HepG2 (cell line): ENCODE measurements around the gene ZNF284. TPM values are rescaled to one million over a fixed set of nuclear protein-coding genes. Genes with fewer than 3 reads are reported as not detected.

Source experiments
- CREM ChIP-seq, 2 experiments: sonication (generic) in 1 of 2; formaldehyde crosslinking in 1 of 2; IDR thresholded peaks; 2 replicates each; pipeline versions ENCODE4 v1.4.0 to v1.6.1; 2016 to 2020; ENCODE audit warnings: antibody characterized with exemption in 1 of 2, mild to moderate bottlenecking in 1 of 2, missing genetic modification reagents in 1 of 2
- GATAD1 ChIP-seq: IDR thresholded peaks from 2 replicates; pipeline ENCODE4 v1.6.1; 2016; ENCODE audit warnings: missing genetic modification reagents, missing compliant biosample characterization
- GATAD2A ChIP-seq: IDR thresholded peaks from 2 replicates; pipeline ENCODE4 v1.6.1; 2016
- HNRNPUL1 ChIP-seq: fragments of 200-400 bp; formaldehyde crosslinking; IDR thresholded peaks from 2 replicates; pipeline ENCODE4 v1.6.1; 2017; ENCODE audit warnings: low read depth, mild to moderate bottlenecking, low read length, moderate library complexity
- LCORL ChIP-seq, 2 experiments: fragments of 450-650 bp in 1 of 2; sonication (generic) in 1 of 2; formaldehyde crosslinking in 1 of 2; IDR thresholded peaks; 2 replicates each; pipeline versions ENCODE4 v1.5.0 to v1.6.1; 2017 to 2020; ENCODE audit warnings: antibody characterized with exemption in 1 of 2, missing genetic modification reagents in 1 of 2
- MIER3 ChIP-seq: IDR thresholded peaks from 2 replicates; pipeline ENCODE4 v1.6.1; 2016; ENCODE audit warnings: missing compliant biosample characterization, borderline replicate concordance
- NCOA1 ChIP-seq: sonication (generic); formaldehyde crosslinking; IDR thresholded peaks from 2 replicates; pipeline ENCODE4 v1.9.0; 2021; ENCODE audit warnings: missing genetic modification reagents
- PCBP2 ChIP-seq: fragments of 200-400 bp; formaldehyde crosslinking; optimal IDR thresholded peaks from 2 replicates; pipeline ENCODE3; 2018; ENCODE audit warnings: low read length, low read depth; ENCODE audit not compliant: poor library complexity, severe bottlenecking
- POGZ ChIP-seq: sonication (generic); formaldehyde crosslinking; IDR thresholded peaks from 2 replicates; pipeline ENCODE4 v1.4.0; 2020; ENCODE audit warnings: mild to moderate bottlenecking, missing genetic modification reagents
- RNF2 ChIP-seq: fragments of 450-650 bp; conservative IDR thresholded peaks from 2 replicates; pipeline ENCODE4 v1.6.1; 2016; ENCODE audit warnings: low read depth
- SATB2 ChIP-seq: sonication (generic); formaldehyde crosslinking; IDR thresholded peaks from 2 replicates; pipeline ENCODE4 v1.5.0; 2020; ENCODE audit warnings: missing genetic modification reagents
- SIX4 ChIP-seq: sonication (generic); formaldehyde crosslinking; IDR thresholded peaks from 2 replicates; pipeline ENCODE4 v1.4.0; 2020; ENCODE audit warnings: missing genetic modification reagents
- STAG1 ChIP-seq: sonication (generic); formaldehyde crosslinking; IDR thresholded peaks from 2 replicates; pipeline ENCODE4 v1.4.0; 2020; ENCODE audit warnings: missing genetic modification reagents
- TBL1XR1 ChIP-seq: fragments of 150-350 bp; IDR thresholded peaks from 2 replicates; pipeline ENCODE4 v1.6.1; 2014; ENCODE audit warnings: borderline replicate concordance, low read length; ENCODE audit not compliant: partially characterized antibody
- TBP ChIP-seq: sonication (generic); formaldehyde crosslinking; IDR thresholded peaks from 2 replicates; pipeline ENCODE4 v1.5.0; 2020; ENCODE audit warnings: missing genetic modification reagents
- TBX3 ChIP-seq: fragments of 450-650 bp; IDR thresholded peaks from 2 replicates; pipeline ENCODE4 v1.6.1; 2017; ENCODE audit warnings: antibody characterized with exemption, mild to moderate bottlenecking, inconsistent platforms, borderline replicate concordance
- TEAD2 ChIP-seq: sonication (generic); formaldehyde crosslinking; IDR thresholded peaks from 2 replicates; pipeline ENCODE4 v1.9.0; 2021; ENCODE audit warnings: missing genetic modification reagents
- ZNF3 ChIP-seq: IDR thresholded peaks from 2 replicates; pipeline ENCODE4 v1.7.0; 2017; ENCODE audit warnings: inconsistent platforms
- ZNF564 ChIP-seq: sonication (generic); formaldehyde crosslinking; IDR thresholded peaks from 2 replicates; pipeline ENCODE4 v1.8.1; 2023; ENCODE audit warnings: mild to moderate bottlenecking, missing genetic modification reagents
- ZNF614 ChIP-seq: IDR thresholded peaks from 2 replicates; pipeline ENCODE4 v1.6.1; 2018; ENCODE audit warnings: missing biosample characterization, missing genetic modification reagents, inconsistent platforms, borderline replicate concordance
- ZNF761 ChIP-seq: sonication (generic); formaldehyde crosslinking; conservative IDR thresholded peaks from 2 replicates; pipeline ENCODE4 v1.4.0; 2020; ENCODE audit warnings: mild to moderate bottlenecking, missing genetic modification reagents
- polyA plus RNA-seq, 8 experiments: library from polyadenylated mRNA; depleted of rRNA in 3 of 8; stranded (reverse) in 7 of 8; unstranded in 1 of 8; fragments of >200 nt; fragmentation: Illumina TruSeq in 4 of 8; extraction: Trizol in 4 of 8; gene quantifications; 2 replicates each; pipeline versions ENCODE4 v1.2.1 to v1.2.3, GENCODE V29; 2011 to 2016; ENCODE audit warnings: low read depth in 4 of 8, missing spikeins in 1 of 8, mixed read lengths in 1 of 8; ENCODE audit not compliant: insufficient read depth in 1 of 8
- total RNA-seq, 5 experiments: library from RNA; depleted of rRNA; stranded (reverse); fragments of >200 nt; fragmentation: Illumina TruSeq; extraction: Trizol; gene quantifications; 2 replicates each; pipeline ENCODE4 v1.2.3, GENCODE V29; 2016; ENCODE audit warnings: low read depth in 1 of 5
- TF ChIP-seq, protein P1 (sequence below): sonication (generic); formaldehyde crosslinking; IDR thresholded peaks from 2 replicates; pipeline ENCODE4 v1.5.0; 2020; ENCODE audit warnings: mild to moderate bottlenecking, missing genetic modification reagents, borderline replicate concordance
- TF ChIP-seq, protein P2 (sequence below): sonication (generic); formaldehyde crosslinking; IDR thresholded peaks from 2 replicates; pipeline ENCODE4 v1.8.0; 2022; ENCODE audit warnings: mild to moderate bottlenecking, missing genetic modification reagents

ZNF284 gene
- total and polyA plus RNA-seq, 2 of the 13 experiments (the other 11 are each of a cell fraction or from before 2014, with no cell fraction given) = 1.2 to 2.3 TPM

DNA sequence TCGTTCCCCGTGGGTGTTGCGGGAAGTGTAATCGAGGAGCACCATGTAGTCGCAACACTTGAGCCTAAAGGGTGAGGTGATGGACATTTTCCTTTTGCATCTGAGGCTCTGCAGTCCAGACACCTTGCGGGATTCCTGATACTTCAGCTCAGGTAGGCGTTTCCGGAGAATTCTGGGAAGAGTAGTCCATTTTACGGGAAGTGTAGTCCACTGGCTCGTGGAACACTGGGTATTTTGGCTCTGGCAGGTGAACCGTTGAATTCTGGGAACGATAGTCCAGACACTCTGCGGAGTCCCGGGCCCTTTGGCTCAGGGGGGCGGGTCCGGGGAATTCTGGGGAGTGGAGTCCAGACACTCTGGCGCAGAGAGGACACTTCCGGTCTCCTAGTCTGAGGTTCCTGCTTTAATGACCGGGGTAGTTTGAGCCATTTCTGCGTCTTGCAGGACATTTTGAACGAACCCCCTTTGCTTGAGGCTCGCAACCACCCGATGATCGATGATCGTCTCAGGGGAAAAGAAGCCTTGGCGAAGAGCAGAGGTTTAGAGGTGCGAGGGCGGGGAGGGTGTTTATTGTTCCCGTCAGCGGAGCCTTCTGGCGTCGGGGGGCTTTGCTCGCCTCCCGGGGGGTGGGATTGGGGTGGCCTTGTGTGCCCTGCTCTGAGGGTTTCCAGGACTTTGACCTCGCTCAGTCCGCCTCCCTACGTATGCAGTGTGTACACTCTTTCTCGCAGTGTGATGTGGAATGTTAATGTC is 20.1 kb upstream of the ZNF284 start, which contains the start of gene ZNF223 (continued):
- TF ChIP-seq TBL1XR1 = peak; percentile 34
- TF ChIP-seq SATB2 (CRISPR knock-in tag) = no peak
- TF ChIP-seq ZNF564 = no peak
- TF ChIP-seq TBX3 = no peak
- TF ChIP-seq TEAD2 (CRISPR knock-in tag) = no peak
- no peak for TF ChIP-seq LCORL (IDR thresholded peaks at IDR 0.05)
- TF ChIP-seq LCORL (CRISPR knock-in tag; IDR thresholded peaks at IDR 0.05) = peak; percentile 61
- TF ChIP-seq HNRNPUL1 = no peak
- TF ChIP-seq POGZ (CRISPR knock-in tag) = peak; percentile 55; the same call in 1 of the 2 replicates
- no peak for TF ChIP-seq ZNF761 (CRISPR knock-in tag)
- peak; percentile 100 for TF ChIP-seq CREM (IDR thresholded peaks at IDR 0.05)
- no peak for TF ChIP-seq CREM (CRISPR knock-in tag; IDR thresholded peaks at IDR 0.05)
- no peak for TF ChIP-seq ZNF614 (CRISPR knock-in tag)
- TF ChIP-seq GATAD1 (CRISPR knock-in tag) = peak; percentile 84; the same call in 1 of the 2 replicates
- peak; percentile 45 for TF ChIP-seq GATAD2A (CRISPR knock-in tag)
- peak; percentile 69; the same call in 1 of the 2 replicates for TF ChIP-seq MIER3 (CRISPR knock-in tag)
- TF ChIP-seq PCBP2 = no peak
- TF ChIP-seq ZNF3 (CRISPR knock-in tag) = no peak
- TF ChIP-seq, protein P1, sequence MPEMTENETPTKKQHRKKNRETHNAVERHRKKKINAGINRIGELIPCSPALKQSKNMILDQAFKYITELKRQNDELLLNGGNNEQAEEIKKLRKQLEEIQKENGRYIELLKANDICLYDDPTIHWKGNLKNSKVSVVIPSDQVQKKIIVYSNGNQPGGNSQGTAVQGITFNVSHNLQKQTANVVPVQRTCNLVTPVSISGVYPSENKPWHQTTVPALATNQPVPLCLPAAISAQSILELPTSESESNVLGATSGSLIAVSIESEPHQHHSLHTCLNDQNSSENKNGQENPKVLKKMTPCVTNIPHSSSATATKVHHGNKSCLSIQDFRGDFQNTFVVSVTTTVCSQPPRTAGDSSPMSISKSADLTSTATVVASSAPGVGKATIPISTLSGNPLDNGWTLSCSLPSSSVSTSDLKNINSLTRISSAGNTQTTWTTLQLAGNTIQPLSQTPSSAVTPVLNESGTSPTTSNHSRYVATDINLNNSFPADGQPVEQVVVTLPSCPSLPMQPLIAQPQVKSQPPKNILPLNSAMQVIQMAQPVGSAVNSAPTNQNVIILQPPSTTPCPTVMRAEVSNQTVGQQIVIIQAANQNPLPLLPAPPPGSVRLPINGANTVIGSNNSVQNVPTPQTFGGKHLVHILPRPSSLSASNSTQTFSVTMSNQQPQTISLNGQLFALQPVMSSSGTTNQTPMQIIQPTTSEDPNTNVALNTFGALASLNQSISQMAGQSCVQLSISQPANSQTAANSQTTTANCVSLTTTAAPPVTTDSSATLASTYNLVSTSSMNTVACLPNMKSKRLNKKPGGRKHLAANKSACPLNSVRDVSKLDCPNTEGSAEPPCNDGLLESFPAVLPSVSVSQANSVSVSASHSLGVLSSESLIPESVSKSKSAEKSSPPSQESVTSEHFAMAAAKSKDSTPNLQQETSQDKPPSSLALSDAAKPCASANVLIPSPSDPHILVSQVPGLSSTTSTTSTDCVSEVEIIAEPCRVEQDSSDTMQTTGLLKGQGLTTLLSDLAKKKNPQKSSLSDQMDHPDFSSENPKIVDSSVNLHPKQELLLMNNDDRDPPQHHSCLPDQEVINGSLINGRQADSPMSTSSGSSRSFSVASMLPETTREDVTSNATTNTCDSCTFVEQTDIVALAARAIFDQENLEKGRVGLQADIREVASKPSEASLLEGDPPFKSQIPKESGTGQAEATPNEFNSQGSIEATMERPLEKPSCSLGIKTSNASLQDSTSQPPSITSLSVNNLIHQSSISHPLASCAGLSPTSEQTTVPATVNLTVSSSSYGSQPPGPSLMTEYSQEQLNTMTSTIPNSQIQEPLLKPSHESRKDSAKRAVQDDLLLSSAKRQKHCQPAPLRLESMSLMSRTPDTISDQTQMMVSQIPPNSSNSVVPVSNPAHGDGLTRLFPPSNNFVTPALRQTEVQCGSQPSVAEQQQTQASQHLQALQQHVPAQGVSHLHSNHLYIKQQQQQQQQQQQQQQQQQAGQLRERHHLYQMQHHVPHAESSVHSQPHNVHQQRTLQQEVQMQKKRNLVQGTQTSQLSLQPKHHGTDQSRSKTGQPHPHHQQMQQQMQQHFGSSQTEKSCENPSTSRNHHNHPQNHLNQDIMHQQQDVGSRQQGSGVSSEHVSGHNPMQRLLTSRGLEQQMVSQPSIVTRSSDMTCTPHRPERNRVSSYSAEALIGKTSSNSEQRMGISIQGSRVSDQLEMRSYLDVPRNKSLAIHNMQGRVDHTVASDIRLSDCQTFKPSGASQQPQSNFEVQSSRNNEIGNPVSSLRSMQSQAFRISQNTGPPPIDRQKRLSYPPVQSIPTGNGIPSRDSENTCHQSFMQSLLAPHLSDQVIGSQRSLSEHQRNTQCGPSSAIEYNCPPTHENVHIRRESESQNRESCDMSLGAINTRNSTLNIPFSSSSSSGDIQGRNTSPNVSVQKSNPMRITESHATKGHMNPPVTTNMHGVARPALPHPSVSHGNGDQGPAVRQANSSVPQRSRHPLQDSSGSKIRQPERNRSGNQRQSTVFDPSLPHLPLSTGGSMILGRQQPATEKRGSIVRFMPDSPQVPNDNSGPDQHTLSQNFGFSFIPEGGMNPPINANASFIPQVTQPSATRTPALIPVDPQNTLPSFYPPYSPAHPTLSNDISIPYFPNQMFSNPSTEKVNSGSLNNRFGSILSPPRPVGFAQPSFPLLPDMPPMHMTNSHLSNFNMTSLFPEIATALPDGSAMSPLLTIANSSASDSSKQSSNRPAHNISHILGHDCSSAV = no peak
- TF ChIP-seq STAG1 (CRISPR knock-in tag) = no peak
- no peak for TF ChIP-seq SIX4 (CRISPR knock-in tag)
- TF ChIP-seq RNF2 = no peak
- TF ChIP-seq, protein P2, sequence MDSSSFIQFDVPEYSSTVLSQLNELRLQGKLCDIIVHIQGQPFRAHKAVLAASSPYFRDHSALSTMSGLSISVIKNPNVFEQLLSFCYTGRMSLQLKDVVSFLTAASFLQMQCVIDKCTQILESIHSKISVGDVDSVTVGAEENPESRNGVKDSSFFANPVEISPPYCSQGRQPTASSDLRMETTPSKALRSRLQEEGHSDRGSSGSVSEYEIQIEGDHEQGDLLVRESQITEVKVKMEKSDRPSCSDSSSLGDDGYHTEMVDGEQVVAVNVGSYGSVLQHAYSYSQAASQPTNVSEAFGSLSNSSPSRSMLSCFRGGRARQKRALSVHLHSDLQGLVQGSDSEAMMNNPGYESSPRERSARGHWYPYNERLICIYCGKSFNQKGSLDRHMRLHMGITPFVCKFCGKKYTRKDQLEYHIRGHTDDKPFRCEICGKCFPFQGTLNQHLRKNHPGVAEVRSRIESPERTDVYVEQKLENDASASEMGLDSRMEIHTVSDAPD (CRISPR knock-in tag) = no peak
- no peak for TF ChIP-seq NCOA1 (CRISPR knock-in tag)
- TF ChIP-seq TBP = no peak
